ENCODE results near the gene SLAMF1. TPM values are rescaled to one million over a fixed set of nuclear protein-coding genes. Genes with fewer than 3 reads are reported as not detected.

SLAMF1 gene
- total RNA-seq, 4 donors from 2014 or later = 0.33 to 2.5 (median 0.76) TPM

DNA sequence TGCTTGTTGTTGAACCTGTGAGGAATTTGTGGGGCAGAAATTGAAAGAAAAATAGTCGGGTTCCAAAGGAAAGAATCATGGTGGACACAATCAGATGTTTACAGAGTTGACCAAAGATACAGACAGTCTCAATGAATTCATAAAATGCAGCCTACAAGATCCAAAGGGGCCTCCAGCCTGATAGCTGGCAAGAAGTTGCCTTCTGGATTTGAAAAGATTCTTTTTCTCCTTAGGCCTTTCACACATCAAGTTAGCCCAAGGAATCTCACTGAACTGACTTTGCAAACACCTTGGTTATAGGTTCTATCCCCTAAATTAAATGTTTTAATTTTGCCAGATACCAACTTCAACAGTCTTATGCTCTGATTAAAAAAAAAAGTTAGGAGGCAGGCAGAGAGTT lies 21.5 kb downstream of the SLAMF1 start:
- Histone ChIP-seq H3K27me3 (no peaks in the 10 kb centered on the region), H3K4me1 (no peaks in the 10 kb centered on the region), H3K27ac (no peak overlapping the region), H3K9me3 (no peaks in the 10 kb centered on the region), H3K4me3 (replicated peaks in 1 of 3) (no peak overlapping the region), H3K36me3 (no peaks in the 10 kb centered on the region)
- intact Hi-C loops (cut with DNase I) = no loop called here
- TF ChIP-seq, protein P1, sequence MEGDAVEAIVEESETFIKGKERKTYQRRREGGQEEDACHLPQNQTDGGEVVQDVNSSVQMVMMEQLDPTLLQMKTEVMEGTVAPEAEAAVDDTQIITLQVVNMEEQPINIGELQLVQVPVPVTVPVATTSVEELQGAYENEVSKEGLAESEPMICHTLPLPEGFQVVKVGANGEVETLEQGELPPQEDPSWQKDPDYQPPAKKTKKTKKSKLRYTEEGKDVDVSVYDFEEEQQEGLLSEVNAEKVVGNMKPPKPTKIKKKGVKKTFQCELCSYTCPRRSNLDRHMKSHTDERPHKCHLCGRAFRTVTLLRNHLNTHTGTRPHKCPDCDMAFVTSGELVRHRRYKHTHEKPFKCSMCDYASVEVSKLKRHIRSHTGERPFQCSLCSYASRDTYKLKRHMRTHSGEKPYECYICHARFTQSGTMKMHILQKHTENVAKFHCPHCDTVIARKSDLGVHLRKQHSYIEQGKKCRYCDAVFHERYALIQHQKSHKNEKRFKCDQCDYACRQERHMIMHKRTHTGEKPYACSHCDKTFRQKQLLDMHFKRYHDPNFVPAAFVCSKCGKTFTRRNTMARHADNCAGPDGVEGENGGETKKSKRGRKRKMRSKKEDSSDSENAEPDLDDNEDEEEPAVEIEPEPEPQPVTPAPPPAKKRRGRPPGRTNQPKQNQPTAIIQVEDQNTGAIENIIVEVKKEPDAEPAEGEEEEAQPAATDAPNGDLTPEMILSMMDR (IDR thresholded peaks at IDR 0.05) = no peak
- TF ChIP-seq POLR2A (IDR thresholded peaks at IDR 0.05) = no peak
- 74 to 84% methylated on average over 1 of the region's 1 CpG for WGBS, 2 donors
- no peak for DNase-seq

DNA sequence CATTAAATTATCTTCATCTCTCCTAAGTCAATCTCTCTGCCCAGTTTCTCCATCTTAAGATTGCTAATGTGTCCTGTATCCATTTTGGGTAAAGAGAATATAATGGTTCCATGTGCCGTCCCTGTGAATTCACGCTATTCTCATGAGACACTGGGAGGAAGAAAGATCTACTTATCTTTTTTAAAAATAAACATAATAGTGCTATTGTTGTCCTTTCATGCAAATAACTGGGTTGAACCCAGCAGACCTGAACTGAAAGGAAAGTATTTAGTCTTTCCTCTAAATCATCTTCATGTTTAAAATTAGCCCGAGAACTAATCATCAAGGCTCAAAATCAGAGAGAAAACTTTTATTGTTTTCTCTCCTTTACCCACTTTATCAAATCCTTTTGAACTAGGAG lies 22.4 kb downstream of the SLAMF1 start:
- intact Hi-C loops (cut with DNase I) = no loop called here
- Histone ChIP-seq H3K4me3 (replicated peaks in 1 of 3) (no peak overlapping the region), H3K4me1 (no peaks in the 10 kb centered on the region), H3K27me3 (no peaks in the 10 kb centered on the region), H3K27ac (no peak overlapping the region), H3K36me3 (no peaks in the 10 kb centered on the region), H3K9me3 (no peaks in the 10 kb centered on the region)
- DNase-seq = no peak
- TF ChIP-seq, protein P1 (IDR thresholded peaks at IDR 0.05) = no peak
- TF ChIP-seq POLR2A (IDR thresholded peaks at IDR 0.05) = no peak
- WGBS, 2 donors = 68 to 73% methylated on average over 3 of the region's 3 CpGs

DNA sequence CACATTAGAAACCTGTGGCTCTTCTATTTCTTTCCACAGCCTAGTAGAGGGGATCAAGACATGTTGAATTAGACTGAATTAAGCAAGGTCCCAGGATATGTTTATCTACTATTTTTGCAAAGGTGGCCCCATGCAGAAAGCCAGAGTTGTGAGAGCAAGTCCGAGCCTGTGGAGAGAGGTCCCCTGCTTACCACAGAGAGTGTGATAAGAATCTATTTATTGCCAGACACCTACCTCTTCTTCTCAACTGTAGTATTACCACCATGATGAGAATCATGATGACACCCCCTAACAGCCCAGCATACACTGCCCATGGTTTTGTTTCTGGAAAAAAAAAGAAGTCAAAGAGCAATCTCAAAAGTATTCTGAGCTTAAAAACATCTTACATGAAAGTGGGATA lies 23.0 kb downstream of the SLAMF1 start:
- DNase-seq = no peak
- no peaks in the 10 kb centered on the region for H3K36me3 ChIP-seq
- H3K9me3 ChIP-seq = no peaks in the 10 kb centered on the region
- 80 to 84% methylated on average over 1 of the region's 1 CpG for WGBS, 2 donors
- TF ChIP-seq POLR2A (IDR thresholded peaks at IDR 0.05) = no peak
- TF ChIP-seq, protein P1 (IDR thresholded peaks at IDR 0.05) = no peak
- intact Hi-C loops (cut with DNase I) = no loop called here
- H3K4me3 ChIP-seq (replicated peaks in 1 of 3) = no peak overlapping the region
- no peak overlapping the region for H3K27ac ChIP-seq
- H3K4me1 ChIP-seq = no peaks in the 10 kb centered on the region
- no peaks in the 10 kb centered on the region for H3K27me3 ChIP-seq

DNA sequence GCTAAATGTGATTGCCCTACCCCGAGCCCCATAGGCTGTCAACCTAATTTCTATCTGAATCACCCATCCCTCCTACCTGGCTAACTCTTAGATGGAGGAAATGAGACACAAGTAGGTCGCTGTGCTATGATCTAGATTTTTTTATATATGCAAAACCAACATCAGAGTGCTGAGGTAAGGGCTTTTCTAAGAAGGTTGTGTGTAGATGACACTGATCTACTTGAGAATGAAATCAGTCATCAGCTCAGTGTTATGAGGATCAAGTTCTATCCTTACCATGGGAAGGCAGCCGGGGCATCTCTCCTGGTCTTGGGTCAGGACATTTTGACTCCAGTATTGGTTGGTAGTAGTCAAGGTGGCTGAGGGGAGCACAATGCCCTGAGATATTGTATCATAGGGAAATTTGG lies 23.6 kb downstream of the SLAMF1 start:
- Histone ChIP-seq H3K36me3 (no peaks in the 10 kb centered on the region), H3K4me3 (replicated peaks in 1 of 3) (no peak overlapping the region), H3K9me3 (no peaks in the 10 kb centered on the region), H3K4me1 (no peaks in the 10 kb centered on the region), H3K27ac (no peak overlapping the region), H3K27me3 (no peaks in the 10 kb centered on the region)
- TF ChIP-seq, protein P1 (IDR thresholded peaks at IDR 0.05) = no peak
- no peak for TF ChIP-seq POLR2A (IDR thresholded peaks at IDR 0.05)
- WGBS, 2 donors = 90 to 97% methylated on average over 3 of the region's 3 CpGs
- intact Hi-C loops (cut with DNase I) = no loop called here
- no peak for DNase-seq

GRCh38 chr1:160622501-160623226 lies 24.2 kb downstream of the SLAMF1 start:
- no peaks in the 10 kb centered on the region for H3K36me3 ChIP-seq
- DNase-seq = no peak
- no peaks in the 10 kb centered on the region for H3K9me3 ChIP-seq
- no peak overlapping the region for H3K27ac ChIP-seq
- no peak overlapping the region for H3K4me3 ChIP-seq (replicated peaks in 1 of 3)
- no peak for TF ChIP-seq POLR2A (IDR thresholded peaks at IDR 0.05)
- TF ChIP-seq, protein P1 (IDR thresholded peaks at IDR 0.05) = no peak
- intact Hi-C loops (cut with DNase I) = no loop called here
- H3K4me1 ChIP-seq = no peaks in the 10 kb centered on the region
- 93 to 95% methylated on average over 5 of the region's 5 CpGs for WGBS, 2 donors
- H3K27me3 ChIP-seq = no peaks in the 10 kb centered on the region

Measured in thyroid gland (tissue), 4 donors.